Spleen (tissue), 7 donors: Measurements from ENCODE around the gene AFMID.

ENCODE experiments used
- POLR2A ChIP-seq, 3 donors: fragments of 450-650 bp; IDR thresholded peaks; one replicate each; pipeline ENCODE4 v1.5.1; 2017; ENCODE audit warnings: antibody characterized with exemption in 3 of 3, mild to moderate bottlenecking in 1 of 3
- POLR2AphosphoS5 ChIP-seq, 3 donors: sonication (generic); formaldehyde crosslinking; IDR thresholded peaks; one replicate each; pipeline ENCODE4 v1.5.1; 2017; ENCODE audit warnings: antibody characterized with exemption in 3 of 3
- TF ChIP-seq, protein P1 (sequence below), 11 experiments: fragments of 200-600 bp in 7 of 11; fragments of 450-650 bp in 4 of 11; sonication (generic) in 4 of 11; IDR thresholded peaks in 8 of 11; conservative IDR thresholded peaks in 3 of 11; 1 replicate in 7 of 11; 2 replicates in 4 of 11; pipeline versions ENCODE4 v1.4.0 to v1.8.0; 2016 to 2021; ENCODE audit warnings: antibody characterized with exemption in 11 of 11, inconsistent platforms in 4 of 11, mild to moderate bottlenecking in 1 of 11
- donor health status: DM: no; HTN: no; CAD: no; lungs with moderate emphysema.
- donor health status: DM: no; HTN: no; CAD: no.
- donor health status: DM: no; HTN: no; CAD: no.

DNA sequence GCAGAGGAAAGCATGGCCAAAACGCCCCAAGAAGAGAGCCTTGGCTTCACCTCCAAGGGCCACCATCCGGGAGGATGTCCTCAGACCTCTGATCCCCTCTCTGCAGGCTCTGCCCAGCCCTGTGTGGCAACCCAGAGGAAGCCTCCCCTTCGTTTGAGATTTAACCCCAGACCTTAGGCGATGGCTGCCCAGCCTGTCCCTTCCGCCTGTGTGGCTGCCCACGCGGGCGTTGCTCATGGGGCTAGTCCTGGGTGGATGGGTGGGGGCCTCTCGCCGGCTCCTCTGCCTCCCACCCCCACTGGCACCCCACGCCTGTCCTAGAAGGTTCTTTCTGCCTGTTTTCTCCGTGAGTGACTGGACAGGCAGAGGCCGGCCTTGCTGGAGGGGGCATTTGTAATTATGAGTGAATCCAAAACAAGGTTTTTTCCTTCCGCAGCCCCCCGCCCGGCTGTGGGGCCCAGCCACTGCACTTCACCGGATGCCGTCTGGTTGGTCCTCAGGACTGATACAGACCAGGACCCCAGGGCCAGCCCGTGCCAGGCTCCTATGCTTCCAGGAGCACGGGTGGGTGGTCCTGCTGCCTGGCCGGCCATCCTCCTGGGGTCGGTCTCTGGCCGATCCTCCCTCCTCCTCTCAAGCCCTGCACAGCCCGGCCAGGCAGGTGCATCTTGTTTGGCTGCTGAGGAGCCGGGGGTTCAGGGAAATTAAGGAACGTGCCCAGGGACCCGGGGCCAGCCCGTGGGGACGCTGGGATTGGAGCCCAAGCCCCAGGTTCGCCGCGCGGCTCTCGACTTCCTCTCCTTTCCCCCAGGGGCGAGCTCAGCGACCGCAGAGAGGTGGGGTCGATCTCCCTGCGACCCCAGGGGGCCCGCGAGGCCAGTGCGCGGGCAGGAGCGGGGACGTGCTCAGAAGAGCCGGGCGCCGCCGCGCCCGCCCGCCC, 44.1 kb downstream of the AFMID start, which contains the start of gene TMEM235:
- TF ChIP-seq, protein P1, sequence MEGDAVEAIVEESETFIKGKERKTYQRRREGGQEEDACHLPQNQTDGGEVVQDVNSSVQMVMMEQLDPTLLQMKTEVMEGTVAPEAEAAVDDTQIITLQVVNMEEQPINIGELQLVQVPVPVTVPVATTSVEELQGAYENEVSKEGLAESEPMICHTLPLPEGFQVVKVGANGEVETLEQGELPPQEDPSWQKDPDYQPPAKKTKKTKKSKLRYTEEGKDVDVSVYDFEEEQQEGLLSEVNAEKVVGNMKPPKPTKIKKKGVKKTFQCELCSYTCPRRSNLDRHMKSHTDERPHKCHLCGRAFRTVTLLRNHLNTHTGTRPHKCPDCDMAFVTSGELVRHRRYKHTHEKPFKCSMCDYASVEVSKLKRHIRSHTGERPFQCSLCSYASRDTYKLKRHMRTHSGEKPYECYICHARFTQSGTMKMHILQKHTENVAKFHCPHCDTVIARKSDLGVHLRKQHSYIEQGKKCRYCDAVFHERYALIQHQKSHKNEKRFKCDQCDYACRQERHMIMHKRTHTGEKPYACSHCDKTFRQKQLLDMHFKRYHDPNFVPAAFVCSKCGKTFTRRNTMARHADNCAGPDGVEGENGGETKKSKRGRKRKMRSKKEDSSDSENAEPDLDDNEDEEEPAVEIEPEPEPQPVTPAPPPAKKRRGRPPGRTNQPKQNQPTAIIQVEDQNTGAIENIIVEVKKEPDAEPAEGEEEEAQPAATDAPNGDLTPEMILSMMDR (IDR thresholded peaks at IDR 0.05 in 8 of 11, conservative IDR thresholded peaks at IDR 0.05 in 3 of 11), result no peak
- no peak for TF ChIP-seq POLR2AphosphoS5 (IDR thresholded peaks at IDR 0.05)
- no peak for TF ChIP-seq POLR2A (IDR thresholded peaks at IDR 0.05)
